Upper lobe of right lung (tissue), 1 donor: ENCODE data around the gene CTBP2. TPM values are rescaled to one million over a fixed set of nuclear protein-coding genes. Genes with fewer than 3 reads are reported as not detected.
A peak's percentile ranks its signal among the peaks of the same experiment; 100 is the strongest.

Source experiments
- ATAC-seq: fragments of 200-7000 bp; cut with Tn5 transposase; one replicate; pipeline ENCODE4 v1.9.1; 2020; ENCODE audit warnings: mild to moderate bottlenecking, moderate library complexity
- DNase-seq: peaks from one replicate; pipeline ENCODE4 v3.0.0-alpha.2; 2020
- H3K27ac ChIP-seq: fragments of 200-600 bp; one replicate; pipeline ENCODE4 v1.8.0; 2022
- H3K27me3 ChIP-seq: fragments of 200-600 bp; one replicate; pipeline ENCODE4 v1.8.0; 2022; ENCODE audit warnings: mild to moderate bottlenecking
- H3K36me3 ChIP-seq: fragments of 200-600 bp; one replicate; pipeline ENCODE4 v1.8.0; 2022
- H3K4me1 ChIP-seq: fragments of 200-600 bp; one replicate; pipeline ENCODE4 v1.8.0; 2022
- H3K4me3 ChIP-seq: fragments of 200-600 bp; one replicate; pipeline ENCODE4 v1.8.0; 2022; ENCODE audit warnings: mild to moderate bottlenecking
- H3K9me3 ChIP-seq: fragments of 200-600 bp; one replicate; pipeline ENCODE4 v1.8.0; 2022
- intact Hi-C: fragments of 100-400 bp; cut with DNase I; formaldehyde crosslinking; loops from one replicate; pipeline ENCODE4 v1.11.0; 2022
- total RNA-seq: library from RNA; stranded (reverse); fragmentation: NEBNext Ultra II Directional; extraction: Animal tissue kit (Norgen Biotek cat#: 25700); gene quantifications from one replicate; pipeline ENCODE4 v1.2.1, GENCODE V29; 2021
- TF ChIP-seq, protein P1 (sequence below): fragments of 200-600 bp; IDR thresholded peaks from one replicate; pipeline ENCODE4 v1.8.0; 2022; ENCODE audit warnings: antibody characterized with exemption
- donor health status: DM: no; HTN: yes; CAD: no; lungs with severe emphysema.

The CTBP2 gene
- total RNA-seq, 1 donor from 2014 or later: 66.7 TPM

DNA sequence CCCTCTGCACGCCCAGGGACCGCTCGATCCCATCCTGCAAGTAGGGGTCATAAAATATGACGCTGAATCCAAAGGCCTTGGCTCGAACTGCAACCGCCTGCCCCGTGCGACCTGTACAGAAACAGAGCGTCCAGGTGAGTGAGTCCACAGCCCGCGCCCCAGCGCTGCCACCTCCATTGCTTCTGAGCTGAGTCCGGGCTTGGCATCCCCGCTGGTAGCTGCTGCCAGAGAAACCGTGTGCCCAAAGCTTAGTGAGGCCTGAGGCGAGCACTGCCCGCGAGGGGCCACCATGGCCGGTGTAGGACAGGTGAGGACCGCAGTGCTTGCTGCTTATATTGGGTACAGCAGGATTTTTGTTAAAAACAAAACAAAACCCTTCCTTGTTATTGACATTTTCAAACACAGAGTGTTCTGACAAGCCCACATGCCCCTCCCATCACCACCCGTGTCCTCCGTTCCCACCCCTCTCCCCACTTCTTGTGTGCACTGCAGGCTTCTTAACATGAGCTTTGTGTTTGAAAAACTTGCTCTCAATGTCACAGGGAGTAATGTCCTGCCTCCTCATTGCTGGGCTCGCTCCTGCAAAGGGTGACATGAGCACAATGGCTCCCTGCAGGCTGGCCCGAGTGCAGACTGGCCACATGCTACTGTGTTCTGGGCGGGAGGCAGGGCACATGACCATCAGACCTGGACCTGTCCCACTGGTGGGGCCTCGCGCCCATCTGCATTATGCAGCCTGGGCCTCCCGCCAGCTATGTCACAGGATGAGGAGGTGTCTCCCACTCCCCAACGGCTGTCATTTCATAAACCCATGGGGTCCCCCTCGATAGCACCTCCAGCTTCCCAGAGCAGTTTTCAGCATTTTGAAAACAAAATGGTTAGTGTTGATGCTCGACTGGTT is 165.5 kb downstream of the CTBP2 start:
- no peak overlapping the region for H3K4me3 ChIP-seq
- peaks cover 11% of the 10 kb centered on the region for H3K4me1 ChIP-seq
- peak; percentile 59 for DNase-seq
- TF ChIP-seq, protein P1, sequence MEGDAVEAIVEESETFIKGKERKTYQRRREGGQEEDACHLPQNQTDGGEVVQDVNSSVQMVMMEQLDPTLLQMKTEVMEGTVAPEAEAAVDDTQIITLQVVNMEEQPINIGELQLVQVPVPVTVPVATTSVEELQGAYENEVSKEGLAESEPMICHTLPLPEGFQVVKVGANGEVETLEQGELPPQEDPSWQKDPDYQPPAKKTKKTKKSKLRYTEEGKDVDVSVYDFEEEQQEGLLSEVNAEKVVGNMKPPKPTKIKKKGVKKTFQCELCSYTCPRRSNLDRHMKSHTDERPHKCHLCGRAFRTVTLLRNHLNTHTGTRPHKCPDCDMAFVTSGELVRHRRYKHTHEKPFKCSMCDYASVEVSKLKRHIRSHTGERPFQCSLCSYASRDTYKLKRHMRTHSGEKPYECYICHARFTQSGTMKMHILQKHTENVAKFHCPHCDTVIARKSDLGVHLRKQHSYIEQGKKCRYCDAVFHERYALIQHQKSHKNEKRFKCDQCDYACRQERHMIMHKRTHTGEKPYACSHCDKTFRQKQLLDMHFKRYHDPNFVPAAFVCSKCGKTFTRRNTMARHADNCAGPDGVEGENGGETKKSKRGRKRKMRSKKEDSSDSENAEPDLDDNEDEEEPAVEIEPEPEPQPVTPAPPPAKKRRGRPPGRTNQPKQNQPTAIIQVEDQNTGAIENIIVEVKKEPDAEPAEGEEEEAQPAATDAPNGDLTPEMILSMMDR: no peak
- H3K27me3 ChIP-seq: no peaks in the 10 kb centered on the region
- H3K27ac ChIP-seq: no peak overlapping the region
- no peaks in the 10 kb centered on the region for H3K9me3 ChIP-seq
- ATAC-seq: no peak
- intact Hi-C loops: loop anchor here (10.0 kb wide), 1 partner anchor 50 kb away; no protein-coding TSS in a partner anchor
- peaks cover 86% of the 10 kb centered on the region for H3K36me3 ChIP-seq

DNA sequence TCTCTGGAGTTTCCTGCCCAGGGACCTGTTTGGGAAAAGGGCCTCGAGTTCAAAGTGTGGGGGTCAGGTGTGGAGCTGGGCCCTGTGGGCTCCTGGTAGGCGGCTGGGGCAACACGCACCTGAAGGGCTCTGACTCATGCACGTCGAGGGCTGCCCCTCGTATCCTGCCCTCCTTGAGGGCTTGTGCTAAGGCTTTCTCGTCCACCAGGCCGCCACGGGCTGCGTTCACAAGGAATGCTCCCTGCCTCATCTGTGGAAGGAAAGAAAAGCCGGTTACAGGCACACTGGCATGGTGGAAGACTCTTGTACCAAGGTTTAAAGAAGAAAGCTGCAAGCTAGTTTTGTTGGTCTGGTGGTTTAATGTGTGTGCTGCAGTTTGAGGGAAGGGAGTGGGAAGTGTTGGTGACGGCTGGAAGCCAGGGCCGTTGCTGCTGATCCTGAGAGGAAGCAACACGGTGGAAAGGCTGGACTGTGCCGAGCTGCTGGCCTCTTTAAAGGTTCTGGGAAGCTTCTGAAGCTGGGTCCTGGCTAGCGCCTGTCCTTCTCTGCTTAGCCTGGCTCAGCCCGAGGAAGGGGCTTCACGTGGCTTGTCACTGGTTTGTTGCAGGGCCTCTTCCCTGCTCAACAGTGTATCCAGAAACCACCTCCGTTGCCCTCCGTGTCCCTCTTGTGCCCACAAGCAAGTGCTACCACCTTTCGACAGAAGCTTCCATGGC is 166.5 kb downstream of the CTBP2 start:
- H3K27ac ChIP-seq: no peak overlapping the region
- DNase-seq: peak; percentile 62

DNA sequence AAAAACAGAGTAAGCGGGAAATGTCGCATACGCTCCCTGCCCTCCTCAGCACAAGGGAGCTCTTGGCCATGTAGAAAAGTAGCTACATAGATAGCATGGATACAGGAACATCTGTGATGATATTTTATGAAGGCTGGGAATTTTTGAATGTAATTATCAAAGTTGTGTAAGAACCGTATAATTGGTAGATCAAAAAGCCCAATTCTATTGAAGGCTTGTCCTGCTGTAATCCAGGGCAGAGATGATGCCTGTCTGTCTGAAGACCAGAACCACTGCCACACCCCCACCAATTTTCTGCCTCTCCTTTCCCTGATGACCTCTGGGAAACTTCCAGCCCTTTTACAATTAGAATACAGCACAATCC is 167.0 kb downstream of the CTBP2 start:
- H3K36me3 ChIP-seq: peaks cover 94% of the 10 kb centered on the region
- ATAC-seq: no peak
- H3K4me3 ChIP-seq: no peak overlapping the region
- no peak for DNase-seq
- H3K27ac ChIP-seq: no peak overlapping the region
- no peaks in the 10 kb centered on the region for H3K27me3 ChIP-seq
- H3K4me1 ChIP-seq: no peaks in the 10 kb centered on the region
- intact Hi-C loops: loop anchor here (10.0 kb wide), 1 partner anchor 51 kb away; no protein-coding TSS in a partner anchor
- TF ChIP-seq, protein P1: no peak
- no peaks in the 10 kb centered on the region for H3K9me3 ChIP-seq

More for the DNA sequence above, 166.5 kb downstream of the CTBP2 start:
- Histone ChIP-seq H3K9me3 (no peaks in the 10 kb centered on the region), H3K27me3 (no peaks in the 10 kb centered on the region), H3K4me1 (peaks cover 3% of the 10 kb centered on the region), H3K36me3 (peaks cover 94% of the 10 kb centered on the region), H3K4me3 (no peak overlapping the region)
- no peak for ATAC-seq
- intact Hi-C loops: loop anchor here (10.0 kb wide), 1 partner anchor 51 kb away; no protein-coding TSS in a partner anchor
- TF ChIP-seq, protein P1: no peak

DNA sequence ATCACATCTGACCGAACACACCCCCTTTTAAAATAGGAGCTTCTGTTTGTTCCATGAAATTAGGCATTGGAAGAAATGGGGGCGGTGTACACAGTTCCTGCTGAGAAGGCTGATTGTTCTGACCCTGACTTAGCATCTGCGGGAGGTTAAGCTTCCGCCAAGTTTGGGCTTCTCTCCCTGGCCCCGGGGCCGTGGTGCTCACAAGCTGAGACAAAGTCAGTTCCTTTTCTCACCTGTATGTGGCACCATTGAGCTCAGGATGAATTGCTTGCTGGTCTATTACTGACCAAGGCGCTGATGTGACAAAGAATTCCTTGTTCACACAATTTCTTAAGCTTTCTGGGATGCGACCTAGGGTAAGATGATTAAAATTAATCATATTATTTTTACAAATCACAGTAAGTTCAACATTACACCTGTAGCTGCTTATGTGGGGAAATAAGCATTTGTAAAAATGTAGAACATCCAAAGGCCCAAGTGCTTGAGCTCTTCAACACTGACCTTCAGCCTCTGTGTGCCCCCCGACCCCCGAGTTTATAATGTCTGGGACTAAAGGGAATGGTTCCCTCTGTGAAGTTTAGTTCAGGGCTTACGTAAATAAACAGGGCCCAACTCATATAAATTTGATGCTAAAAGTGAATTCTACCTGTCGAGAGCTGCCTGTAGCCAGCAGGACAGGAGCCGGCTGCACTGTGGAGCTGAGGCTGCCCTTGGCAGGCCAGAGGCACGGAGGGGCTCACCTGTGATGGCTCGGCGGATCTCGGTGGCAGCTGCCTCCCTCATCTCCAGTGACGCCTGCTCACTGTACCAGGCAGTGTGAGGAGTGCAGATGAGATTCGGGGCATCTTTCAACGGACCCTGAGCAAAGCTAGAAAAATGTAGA is 167.7 kb downstream of the CTBP2 start:
- Histone ChIP-seq H3K27me3 (no peaks in the 10 kb centered on the region), H3K27ac (no peak overlapping the region), H3K4me3 (no peak overlapping the region), H3K36me3 (peaks cover 94% of the 10 kb centered on the region), H3K4me1 (no peaks in the 10 kb centered on the region), H3K9me3 (no peaks in the 10 kb centered on the region)
- ATAC-seq (peak; percentile 78), DNase-seq (peak; percentile 66)
- intact Hi-C loops: loop anchor here (10.0 kb wide), 1 partner anchor 52 kb away; no protein-coding TSS in a partner anchor
- TF ChIP-seq, protein P1: peak; percentile 71

DNA sequence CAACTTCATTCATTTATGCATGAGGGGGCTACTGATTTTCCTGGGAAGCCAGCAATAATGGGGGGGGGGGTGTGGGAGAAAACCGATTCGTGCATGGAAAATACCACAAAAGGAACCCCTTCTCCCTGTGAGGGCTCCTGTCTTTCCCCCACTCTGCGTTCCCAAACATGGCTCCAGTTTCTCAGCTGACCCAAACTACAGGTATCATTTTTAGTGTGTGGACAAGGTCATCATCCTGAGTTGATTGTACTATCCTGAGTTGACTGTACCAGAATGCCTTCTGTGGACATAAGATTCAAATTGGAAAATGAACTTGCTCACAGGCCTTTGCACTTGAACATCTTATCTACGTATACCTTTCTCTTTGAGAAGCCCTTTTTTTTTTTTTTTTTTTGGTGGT is 168.5 kb downstream of the CTBP2 start:
- no peak for ATAC-seq
- Histone ChIP-seq H3K27me3 (no peaks in the 10 kb centered on the region), H3K4me3 (no peak overlapping the region), H3K36me3 (peaks cover 94% of the 10 kb centered on the region), H3K9me3 (no peaks in the 10 kb centered on the region), H3K27ac (no peak overlapping the region), H3K4me1 (no peaks in the 10 kb centered on the region)
- TF ChIP-seq, protein P1: no peak
- intact Hi-C loops: loop anchor here (10.0 kb wide), 1 partner anchor 53 kb away; no protein-coding TSS in a partner anchor
- no peak for DNase-seq
